Stimulated activated CD4-positive, alpha-beta T cell treated with anti-CD3 and anti-CD28 coated beads, TNF-alpha, amount 100 ng/mL, for 4 hours (primary cell): ENCODE results near the gene MRGPRD.

Experiments
- DNase-seq, 3 experiments: peaks; one replicate each; pipeline ENCODE4 v3.0.0-alpha.2; 2020; ENCODE audit warnings: low read depth in 3 of 3

MRGPRD gene, protein sequence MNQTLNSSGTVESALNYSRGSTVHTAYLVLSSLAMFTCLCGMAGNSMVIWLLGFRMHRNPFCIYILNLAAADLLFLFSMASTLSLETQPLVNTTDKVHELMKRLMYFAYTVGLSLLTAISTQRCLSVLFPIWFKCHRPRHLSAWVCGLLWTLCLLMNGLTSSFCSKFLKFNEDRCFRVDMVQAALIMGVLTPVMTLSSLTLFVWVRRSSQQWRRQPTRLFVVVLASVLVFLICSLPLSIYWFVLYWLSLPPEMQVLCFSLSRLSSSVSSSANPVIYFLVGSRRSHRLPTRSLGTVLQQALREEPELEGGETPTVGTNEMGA

DNA sequence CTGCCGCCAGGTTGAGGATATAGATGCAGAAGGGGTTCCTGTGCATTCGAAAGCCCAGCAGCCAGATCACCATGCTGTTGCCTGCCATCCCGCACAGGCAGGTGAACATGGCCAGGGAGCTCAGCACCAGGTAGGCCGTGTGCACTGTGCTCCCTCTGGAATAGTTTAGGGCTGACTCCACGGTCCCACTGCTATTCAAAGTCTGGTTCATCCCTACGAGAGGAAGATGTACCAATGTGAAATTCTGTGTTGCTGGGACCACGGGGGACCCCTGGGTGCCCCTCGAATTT, at the start of gene MRGPRD:
Gene MRGPRD (minus strand): TSS at position 211 of the 290 bp plus-strand sequence. CDS start 0 bp downstream, at position 211.
- no peak for DNase-seq

DNA sequence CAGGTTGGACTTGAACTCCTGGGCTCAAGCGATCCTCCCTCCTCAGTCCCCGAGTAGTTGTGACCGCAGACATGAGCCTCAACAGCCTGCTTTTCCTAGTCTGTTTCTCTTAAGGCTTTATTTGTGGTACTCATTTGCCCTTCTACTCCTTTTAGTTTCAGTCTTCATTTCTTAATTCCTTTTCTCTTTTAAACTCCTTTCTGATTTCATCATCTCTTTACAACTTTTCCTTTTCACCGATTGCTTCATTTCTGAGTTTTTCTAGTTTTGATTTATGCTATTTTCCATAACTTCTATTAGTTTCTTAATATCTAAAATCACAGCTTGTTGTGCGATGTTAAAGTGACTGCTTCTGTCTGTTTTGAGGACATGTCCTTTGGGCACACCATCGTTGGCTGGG, 49.5 kb upstream of the MRGPRD start:
- no peak for DNase-seq

DNA sequence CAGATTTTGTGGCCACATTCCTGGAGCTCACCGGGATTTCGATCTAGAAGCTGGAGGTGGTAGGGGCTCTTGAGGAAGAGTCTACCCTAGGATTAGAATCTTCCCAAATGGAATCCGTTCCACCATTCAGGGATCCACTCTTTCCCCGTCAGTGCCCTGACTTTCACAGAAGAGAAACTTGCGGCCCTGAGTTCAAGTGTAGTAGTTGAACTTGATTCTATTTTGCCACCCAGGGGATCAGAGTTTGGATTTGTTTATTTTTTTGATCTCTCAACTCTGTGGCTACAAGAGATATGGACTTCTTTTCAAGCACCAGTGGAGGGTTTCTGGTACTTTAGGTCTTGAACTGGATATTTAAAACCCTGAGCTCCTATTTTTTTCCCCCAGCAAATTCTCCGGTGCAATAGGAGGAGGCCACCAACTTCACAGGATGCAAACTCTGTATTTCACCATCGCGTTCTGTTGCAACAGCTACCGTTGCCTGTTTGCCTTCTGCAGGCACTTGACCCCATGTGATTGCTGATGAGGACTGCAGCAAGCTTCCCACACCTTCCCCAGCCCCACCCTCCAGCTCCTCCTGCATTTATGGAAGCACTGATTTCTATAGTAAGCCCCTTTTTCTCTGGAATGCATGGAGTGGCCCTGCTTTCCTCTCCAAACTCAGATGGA, 47.1 kb upstream of the MRGPRD start:
- DNase-seq, result no peak

DNA sequence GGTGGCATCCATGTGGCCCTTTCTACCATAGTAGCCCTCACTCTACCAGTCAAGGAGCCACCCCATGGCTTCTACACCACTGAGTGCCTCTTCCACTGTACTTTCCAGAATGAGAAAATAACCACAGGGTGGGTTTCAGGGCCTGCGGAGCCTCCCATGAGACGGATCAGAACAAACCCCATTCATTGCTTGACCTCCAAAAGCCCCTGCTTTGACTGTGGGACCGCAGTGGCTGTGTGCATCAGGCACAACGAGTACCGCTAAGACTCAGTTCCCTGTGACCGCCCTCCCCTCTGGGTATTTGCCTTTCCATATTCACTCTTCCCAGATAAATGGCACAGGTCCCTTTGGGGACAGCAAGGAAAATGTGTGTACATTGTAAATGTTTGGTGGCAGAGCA, 43.7 kb upstream of the MRGPRD start:
- DNase-seq, result no peak

DNA sequence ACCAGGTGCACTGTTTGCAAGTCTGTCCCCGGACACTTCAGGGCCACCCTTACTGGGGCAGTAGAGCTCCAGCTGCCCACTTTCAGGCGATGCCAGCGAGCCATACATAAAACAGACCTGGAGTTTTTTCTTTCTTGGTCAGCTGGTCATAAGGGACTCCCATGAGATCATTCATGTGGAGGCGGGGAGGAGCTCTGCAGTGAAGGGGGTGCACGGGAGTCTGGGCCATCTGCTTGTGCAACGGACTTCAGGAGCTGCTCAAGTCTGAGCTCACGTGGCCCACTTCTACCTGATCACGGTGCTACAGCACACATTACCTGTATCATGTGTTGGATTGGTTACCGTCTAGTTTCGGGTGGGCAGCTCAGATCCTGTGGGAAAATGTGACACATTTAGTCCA, 41.5 kb upstream of the MRGPRD start:
- no peak for DNase-seq

DNA sequence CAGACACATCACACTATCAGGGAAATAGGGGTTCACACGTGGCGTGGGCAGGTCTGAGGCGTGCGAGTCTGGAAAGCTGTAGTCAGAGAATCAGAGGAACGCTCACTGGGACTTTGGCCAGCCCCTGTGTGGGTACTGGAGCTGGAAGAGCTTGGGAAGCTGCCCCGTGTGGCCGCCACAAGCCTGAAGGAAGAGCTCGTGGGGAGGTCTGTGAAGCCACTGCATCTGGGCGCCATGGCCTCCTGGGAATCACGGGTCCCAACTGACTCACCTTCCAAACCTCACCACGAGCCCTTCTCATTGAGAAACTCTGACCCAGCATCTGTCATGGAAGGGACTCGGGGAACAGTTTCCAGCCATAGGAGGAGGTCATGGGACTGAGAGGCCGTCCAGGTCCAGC, 38.1 kb upstream of the MRGPRD start:
- no peak for DNase-seq

DNA sequence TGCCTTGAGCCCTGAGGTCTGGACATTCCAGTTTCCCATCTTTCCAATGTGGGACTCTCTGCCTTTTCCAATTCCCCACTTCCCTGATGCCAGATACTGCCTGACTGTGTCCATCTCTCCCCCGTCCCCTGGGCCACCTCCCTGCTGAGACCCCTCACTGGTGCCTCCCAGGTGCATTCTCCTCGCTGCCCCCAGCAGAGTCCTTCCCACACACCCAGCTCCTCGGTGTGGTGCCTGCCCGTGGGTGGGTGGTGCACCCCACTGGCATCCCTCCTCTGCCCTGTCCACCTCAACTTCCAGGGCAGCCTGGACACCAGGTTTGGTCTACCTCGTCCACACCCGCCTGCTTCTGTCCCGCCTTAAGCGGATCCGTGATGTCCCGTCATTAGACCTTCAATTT, 37.2 kb upstream of the MRGPRD start:
- no peak for DNase-seq

DNA sequence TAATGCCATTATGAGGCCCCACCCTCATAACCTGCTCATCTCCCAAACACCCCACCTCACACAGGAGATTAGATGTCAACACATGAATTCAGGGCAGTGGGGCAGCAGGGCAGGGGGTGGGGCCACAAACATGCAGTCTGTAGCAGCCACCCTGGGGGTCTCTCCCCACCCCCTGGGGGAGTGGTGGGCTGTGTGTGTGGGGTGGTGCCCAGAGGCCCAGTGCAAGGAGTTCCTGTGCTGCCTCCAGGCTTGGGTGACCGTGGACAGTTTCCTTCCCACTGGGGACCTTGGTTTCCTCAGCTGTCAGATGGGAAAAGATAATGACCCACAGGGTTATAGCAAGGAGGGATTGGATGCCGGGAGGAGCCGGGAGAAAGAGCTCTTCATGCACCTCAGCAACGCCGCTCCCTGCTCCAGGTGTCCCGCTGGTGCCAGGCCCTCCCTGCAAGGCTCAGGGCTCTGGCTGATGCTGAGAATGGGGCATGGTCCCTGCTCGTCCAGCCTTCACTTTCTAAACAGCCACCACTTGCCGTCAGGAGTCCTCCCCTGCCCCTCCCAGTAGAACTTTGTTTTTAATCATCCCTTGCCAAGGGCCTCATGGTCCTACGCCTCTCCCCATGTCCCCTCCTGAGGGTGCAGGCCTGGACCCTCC, 34.2 kb upstream of the MRGPRD start:
- no peak for DNase-seq

DNA sequence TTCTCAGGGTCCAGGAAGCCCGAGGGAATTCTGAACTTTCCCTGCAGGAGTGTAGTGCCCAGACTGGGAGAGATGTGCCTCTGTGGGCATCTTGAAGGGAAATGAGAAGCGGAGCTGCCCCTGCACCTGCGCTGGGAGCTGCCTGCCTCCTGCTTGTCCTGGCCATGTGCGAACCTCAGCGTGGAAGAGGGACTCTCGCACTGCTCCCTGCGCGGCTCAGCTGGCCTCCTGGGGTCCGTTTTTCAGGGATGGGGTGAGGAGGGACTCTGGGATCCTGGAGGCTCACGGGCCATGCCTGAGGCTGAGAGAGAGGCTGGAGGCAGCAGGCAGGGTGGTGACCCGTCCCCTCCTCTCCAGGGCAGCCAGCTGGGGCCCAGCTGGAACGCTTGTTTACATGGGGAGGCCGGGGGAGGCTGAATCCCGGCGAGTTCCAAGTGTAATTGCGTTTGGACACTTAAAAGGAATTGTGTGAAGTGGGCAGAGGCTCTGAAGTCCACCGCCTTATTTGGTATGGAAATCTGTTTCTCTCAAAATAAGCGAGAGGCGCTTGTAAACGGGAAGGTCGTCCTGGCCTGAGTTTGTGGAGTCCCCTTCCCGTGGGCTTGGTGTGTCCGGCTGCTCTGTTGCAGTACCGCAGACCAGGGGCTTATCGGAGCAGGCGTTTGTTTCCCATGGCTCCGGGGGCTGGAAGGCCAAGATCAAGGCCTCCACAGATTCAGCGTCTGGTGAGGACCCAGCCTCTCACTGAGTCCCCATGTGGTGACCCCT, 33.5 kb upstream of the MRGPRD start:
- no peak for DNase-seq

DNA sequence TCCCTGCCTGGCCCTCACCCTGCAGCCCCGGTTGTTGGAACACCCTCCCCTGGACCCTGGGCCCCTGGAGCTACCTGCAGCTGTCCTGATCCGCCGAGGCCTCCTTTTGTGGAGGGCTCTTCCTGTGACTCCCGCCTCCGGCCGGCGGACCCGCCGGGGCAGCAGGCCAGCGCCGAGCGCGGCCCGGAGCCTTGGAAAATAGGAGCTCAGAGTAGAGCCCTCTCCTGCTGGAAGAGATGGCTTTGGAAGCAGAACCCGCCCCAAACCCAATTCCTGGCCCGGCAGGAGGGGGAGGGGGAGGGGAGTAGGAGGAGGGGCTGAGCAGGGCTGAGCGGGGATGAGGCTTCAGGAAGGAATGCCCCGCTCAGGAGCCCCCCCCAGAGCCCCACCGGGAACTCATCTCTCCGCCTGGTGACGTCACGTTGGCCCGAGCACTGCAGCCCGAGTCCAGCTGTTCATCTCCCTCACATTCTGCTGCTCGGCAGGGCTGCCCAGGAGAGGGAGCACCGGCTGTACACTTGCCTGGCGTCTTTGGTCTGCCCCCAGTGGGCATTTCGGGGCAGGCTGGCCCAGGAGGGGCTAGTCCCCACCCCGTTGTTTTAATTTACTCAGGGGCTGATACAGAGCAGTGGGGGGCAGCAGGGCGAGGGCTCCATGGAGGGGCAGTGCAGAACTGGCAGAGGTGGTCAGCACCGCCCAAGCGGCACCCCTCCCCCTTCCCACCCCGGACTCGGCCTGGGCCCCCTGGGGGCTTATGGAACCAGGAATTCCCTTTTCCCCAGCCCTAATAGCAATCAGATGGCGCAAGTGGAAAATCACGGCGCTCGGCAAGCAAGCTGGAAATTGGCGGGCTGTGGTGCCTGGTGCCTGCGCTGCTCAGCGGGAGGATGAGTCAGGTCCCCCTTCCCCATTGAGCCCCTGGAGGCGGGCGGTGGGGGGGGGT, 32.5 kb upstream of the MRGPRD start, which contains the start of gene MRGPRF:
Gene MRGPRF (minus strand): TSS at position 238 of the 943 bp plus-strand sequence. CDS start 3,345 bp downstream, outside the sequence.
- DNase-seq, result no peak

DNA sequence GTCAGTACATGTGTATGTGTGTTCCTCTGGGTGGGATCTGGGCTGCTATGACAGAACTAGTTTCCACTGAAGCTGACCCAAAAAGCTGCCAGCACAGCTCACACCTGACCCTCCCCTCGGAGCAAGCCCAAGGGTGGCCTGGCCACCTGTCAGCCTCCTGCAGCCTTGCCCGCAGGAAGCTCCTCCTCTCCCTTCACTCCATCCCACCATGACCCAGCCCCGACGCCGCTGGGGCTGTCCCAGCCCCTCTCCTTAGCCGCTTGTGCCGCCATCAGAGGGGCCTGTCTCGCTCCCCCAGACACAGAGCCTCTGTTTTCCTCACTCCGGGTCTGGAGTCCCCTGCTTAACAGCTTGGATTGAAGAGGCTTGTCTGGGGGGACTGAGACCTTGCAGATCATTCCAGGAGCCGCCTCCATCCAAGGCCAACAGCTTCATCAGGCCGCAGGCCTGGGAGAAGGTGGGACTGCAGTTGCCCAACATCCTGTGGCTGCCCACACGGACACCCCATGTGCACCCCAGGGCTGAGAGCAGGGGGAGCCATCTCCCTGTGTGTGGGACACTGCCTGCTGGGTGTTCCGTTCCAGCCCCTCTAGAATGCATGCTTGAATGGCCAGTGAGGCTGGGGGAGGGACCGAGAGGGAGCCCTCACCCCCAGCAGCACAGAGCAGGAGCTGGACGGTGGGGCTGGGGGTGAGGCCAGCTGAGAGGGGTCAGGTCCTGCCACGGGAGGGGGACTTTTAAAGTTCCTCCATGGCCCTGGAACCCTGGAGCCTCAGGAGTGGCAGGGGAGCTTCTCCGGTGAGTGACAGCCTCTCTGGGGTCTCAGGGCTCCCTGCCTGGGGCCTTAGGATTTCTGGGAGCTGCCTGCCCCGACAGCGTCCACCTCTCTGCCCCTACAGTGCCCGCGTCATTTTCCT, 31.6 kb upstream of the MRGPRD start:
- no peak for DNase-seq

DNA sequence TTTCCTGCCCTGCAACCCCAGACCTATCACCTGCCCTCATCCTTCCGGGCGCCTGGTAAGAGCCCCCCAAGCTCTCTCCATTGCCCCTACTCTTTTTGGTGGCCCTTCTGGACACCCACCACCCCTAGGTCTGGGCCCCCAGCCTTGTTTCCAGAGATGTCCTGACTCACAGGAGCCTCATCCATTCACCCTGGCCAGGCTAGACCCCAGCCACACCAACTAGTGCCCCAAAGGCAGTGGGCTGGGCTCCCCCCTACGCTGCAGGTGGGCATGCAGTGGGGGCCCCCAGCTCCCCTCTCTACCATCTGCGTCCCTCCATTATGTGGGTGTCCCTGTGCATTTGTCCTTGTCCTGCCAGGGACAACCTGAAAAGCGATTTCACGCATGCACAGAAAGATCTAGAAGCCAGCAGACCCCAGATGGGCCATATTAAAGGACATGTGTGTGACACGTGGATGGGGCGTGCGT, 30.9 kb upstream of the MRGPRD start:
- DNase-seq, result no peak

DNA sequence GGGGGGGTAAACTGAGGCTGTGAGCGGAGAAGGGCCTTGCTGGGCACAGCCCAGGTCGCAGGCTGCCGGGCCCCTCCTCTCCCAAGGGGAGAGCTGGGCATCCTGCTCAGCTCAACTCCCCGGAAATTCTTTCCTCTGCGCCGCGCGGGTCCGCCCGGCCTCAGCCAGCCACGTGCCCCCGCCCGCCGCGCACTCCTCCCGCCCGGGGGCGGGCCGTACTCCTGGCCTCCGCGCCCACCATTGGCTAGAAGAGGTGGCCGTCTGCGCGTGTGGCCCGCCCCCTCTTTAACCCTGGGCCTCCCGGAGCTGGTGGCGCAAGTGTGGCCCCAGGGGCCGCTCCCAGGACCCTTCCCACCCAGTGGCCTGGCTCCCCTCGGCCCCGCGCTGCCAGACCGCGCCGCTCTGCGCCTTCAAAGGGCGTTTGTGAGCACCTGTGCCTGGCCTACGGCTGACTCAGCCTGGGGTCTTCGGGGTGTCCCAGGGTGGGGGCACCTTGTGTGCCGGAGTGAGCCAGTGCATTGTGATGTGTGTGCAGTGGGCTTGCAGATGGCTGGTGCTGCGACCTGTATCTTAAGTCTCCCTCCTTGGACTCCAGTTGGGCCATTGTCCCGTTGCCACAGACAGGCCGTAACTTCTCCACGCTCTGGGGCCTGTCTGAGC, 30.3 kb upstream of the MRGPRD start:
- DNase-seq, result no peak

DNA sequence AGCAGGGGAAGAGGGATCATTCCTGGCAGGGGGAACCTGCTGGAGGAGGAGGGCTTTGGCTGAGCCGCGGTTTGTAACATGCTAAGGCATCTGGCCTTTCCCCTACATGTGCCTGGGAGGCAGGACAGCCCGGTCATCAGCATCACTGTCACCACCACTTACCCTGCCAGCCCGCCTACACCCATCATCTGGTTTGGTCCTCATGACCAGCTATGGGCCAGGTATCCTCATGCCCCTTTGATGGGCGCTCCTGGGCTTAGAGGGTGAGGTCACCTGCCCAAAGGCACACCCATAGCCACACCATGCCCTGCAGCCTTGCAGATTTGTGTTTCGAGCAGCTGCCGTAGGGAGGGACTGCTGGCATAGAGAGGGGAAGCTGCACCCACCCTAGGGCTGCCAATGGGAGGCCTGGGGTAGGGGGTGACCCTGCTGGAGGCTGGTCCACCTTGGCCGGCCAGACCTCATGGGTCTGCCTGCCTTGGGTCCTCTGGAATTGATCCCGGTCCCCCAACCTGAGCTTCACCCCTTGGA, 29.6 kb upstream of the MRGPRD start:
- DNase-seq, result no peak

DNA sequence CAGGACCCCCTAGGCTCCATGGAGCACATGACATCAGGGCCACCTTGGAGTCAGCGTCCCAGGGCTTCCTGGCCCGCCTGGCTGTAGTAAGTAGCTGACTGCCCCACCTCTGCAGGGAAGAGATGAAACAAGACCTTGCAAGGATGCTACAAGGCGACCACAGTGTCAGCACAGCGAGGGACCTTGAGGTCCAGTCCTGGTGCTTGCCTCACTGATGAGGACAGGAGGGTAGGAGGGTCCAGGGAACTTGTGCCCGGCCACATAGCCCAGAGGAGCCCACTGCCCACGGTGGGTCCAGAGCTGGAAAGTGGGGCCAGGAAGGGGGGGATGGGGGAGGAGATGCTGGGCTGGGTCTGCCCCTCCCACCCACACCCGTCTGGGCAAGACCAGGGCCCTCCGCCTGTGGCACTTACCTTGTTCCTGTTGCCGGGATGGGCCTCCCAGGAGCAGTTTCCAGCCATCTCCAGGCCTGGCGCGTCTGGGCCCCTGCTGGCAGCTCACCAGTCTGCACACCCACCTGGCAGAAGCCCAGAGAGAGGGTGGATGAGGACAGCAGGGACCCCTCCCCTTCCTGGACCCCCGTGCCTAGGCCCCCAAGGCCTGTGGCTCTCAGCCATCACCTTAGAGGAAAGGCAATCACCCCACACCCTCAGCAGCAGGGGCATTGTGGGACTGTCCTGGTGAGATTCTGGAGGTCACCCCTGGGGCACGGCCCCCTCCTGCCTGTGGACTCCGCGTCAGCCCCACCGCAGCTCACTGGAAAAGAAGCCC, 28.8 kb upstream of the MRGPRD start:
- DNase-seq, result no peak

DNA sequence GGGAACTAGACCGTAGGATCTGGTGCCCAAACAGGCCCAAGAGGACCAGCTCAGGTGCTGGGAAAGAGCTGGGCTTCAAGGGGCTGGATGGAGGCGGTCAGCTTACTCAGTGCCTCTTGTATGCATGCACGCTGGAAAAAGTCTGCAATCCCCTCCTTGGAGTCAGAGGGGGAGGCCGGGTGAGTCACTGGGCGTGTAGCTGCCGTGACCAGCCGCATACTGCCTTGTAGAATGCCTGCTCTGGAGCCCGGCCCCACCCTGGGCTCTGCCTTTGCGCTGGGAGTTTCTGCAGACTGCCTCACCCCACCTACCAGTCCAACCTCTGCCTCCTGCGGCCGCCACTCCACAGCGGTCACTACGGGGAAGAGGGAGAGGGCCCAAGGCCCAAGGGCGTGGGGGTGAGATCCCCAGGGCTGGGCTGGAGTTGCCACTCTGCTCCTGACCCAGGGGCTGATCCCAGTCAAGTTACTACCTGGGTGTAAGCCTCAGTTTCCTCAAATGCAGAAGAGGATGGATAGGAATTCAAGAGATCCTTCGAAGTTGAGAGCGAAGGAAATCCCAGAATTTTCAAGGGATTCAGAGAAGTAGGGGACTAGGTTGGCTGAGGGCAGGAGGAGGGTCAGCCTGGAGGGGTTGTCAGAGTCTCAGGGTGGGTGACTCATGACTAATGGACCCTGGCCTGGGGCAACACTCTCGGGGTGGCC, 28.1 kb upstream of the MRGPRD start:
- DNase-seq, result no peak

DNA sequence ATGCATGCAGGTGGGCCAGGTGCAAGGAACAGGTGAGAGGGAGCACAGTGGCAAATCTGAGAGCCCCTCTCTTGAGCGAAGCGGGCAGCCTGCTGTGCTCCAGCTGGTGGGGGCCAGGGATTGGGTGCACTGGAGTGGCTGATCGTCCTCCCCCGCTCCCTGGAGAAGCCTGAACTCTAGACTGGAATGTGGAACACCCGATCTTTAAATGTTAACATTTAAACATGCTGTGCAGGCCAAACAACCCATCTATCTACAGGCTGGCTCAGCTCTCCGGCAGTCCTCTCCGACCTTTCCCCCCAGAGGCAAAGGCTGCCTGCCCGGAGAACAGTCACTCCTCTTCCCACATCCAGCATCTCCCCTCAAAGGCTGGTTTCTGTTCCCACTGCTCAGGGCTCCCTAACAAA, 27.2 kb upstream of the MRGPRD start:
- DNase-seq, result no peak

DNA sequence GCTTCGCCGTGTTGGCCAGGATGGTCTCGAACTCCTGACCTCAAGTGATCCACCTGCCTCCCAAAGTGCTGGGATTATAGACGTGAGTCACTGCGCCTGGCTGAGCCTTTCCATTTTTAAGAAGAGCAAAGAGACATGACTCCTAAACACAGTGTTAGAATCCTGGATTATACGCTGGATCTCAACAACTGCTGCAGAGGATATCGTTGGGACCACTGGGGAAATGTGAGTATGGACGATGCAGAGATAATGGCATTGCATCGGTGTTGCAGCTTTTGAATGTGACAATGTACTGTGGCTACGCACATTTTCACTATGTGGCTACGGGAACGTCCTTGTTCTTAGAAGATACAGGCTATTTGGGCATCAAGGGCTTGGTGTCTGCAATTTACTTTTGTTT, 26.0 kb upstream of the MRGPRD start:
- DNase-seq, result no peak
